Mesothelial cell of epicardium (in vitro differentiated cells): ENCODE results near the gene MAP3K3. TPM values are rescaled to one million over a fixed set of nuclear protein-coding genes. Genes with fewer than 3 reads are reported as not detected.
A peak's percentile ranks its signal among the peaks of the same experiment; 100 is the strongest.

Source experiments
- DNase-seq, 2 experiments: peaks; one replicate each; pipeline ENCODE4 v3.0.0; 2021; ENCODE audit warnings: low spot score in 2 of 2; ENCODE audit not compliant: unreplicated experiment in 2 of 2
- H3K27ac Mint-ChIP-seq: 2 replicates; pipeline ENCODE4 v1.8.0; 2021; ENCODE audit warnings: mixed read lengths
- H3K27me3 Mint-ChIP-seq: 2 replicates; pipeline ENCODE4 v1.8.0; 2021; ENCODE audit warnings: low read depth, mixed read lengths
- H3K36me3 Mint-ChIP-seq: 2 replicates; pipeline ENCODE4 v1.8.0; 2021; ENCODE audit warnings: mixed read lengths
- H3K4me1 Mint-ChIP-seq: 2 replicates; pipeline ENCODE4 v1.8.0; 2021; ENCODE audit warnings: mixed read lengths
- H3K4me3 Mint-ChIP-seq: 2 replicates; pipeline ENCODE4 v1.8.0; 2021; ENCODE audit warnings: mild to moderate bottlenecking, moderate library complexity, mixed read lengths
- H3K9me3 Mint-ChIP-seq: 2 replicates; pipeline ENCODE4 v1.8.0; 2021; ENCODE audit warnings: mixed read lengths
- total RNA-seq: library from RNA; stranded (reverse); gene quantifications from 3 replicates; pipeline ENCODE4 v1.2.1, GENCODE V29; 2021
- TF ChIP-seq, protein P1 (sequence below): fragments of 200-600 bp; sonication (generic); IDR thresholded peaks from one replicate; pipeline ENCODE4 v1.5.0; 2021; ENCODE audit warnings: antibody characterized with exemption; ENCODE audit not compliant: unreplicated experiment

The MAP3K3 gene
- total RNA-seq, 1 donor from 2014 or later, result 24.0 TPM

GRCh38 chr17:63652106-63652505, 29.9 kb downstream of the MAP3K3 start:
- Mint-ChIP-seq H3K27ac (no peak overlapping the region), H3K4me1 (peaks cover 12% of the 10 kb centered on the region), H3K9me3 (no peaks in the 10 kb centered on the region), H3K4me3 (no peak overlapping the region), H3K27me3 (no peaks in the 10 kb centered on the region), H3K36me3 (peaks cover 8% of the 10 kb centered on the region)
- DNase-seq, result no peak
- TF ChIP-seq, protein P1, sequence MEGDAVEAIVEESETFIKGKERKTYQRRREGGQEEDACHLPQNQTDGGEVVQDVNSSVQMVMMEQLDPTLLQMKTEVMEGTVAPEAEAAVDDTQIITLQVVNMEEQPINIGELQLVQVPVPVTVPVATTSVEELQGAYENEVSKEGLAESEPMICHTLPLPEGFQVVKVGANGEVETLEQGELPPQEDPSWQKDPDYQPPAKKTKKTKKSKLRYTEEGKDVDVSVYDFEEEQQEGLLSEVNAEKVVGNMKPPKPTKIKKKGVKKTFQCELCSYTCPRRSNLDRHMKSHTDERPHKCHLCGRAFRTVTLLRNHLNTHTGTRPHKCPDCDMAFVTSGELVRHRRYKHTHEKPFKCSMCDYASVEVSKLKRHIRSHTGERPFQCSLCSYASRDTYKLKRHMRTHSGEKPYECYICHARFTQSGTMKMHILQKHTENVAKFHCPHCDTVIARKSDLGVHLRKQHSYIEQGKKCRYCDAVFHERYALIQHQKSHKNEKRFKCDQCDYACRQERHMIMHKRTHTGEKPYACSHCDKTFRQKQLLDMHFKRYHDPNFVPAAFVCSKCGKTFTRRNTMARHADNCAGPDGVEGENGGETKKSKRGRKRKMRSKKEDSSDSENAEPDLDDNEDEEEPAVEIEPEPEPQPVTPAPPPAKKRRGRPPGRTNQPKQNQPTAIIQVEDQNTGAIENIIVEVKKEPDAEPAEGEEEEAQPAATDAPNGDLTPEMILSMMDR, result no peak

- Mint-ChIP-seq H3K27ac (peak overlapping the region; percentile 56), H3K27me3 (no peaks in the 10 kb centered on the region), H3K36me3 (peaks cover 9% of the 10 kb centered on the region), H3K4me1 (peaks cover 5% of the 10 kb centered on the region), H3K4me3 (no peak overlapping the region), H3K9me3 (no peaks in the 10 kb centered on the region)
- no peak for DNase-seq
- TF ChIP-seq, protein P1, result no peak
Measured at GRCh38 chr17:63653050-63653449, 30.8 kb downstream of the MAP3K3 start.

DNA sequence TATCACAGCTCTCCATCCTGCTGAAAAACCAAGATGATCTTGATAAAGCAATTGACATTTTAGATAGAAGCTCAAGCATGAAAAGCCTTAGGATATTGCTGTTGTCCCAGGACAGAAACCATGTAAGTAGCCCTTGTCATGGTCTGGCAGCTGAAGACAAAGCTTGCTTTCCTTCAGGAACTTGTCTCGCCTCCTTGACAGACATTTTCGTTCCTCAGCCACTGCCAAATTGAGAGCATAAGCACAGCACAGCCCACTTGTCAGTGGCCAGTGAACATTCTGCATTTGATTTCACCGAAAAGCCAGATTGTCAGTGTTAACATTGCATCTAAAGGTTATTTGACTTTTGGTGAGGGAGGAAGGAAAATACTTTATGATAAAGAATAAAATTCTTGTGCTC, 35.6 kb downstream of the MAP3K3 start:
- TF ChIP-seq, protein P1, result no peak
- no peak for DNase-seq
- no peak overlapping the region for H3K4me3 Mint-ChIP-seq
- H3K4me1 Mint-ChIP-seq, result peaks cover 7% of the 10 kb centered on the region
- no peaks in the 10 kb centered on the region for H3K9me3 Mint-ChIP-seq
- no peaks in the 10 kb centered on the region for H3K27me3 Mint-ChIP-seq
- H3K36me3 Mint-ChIP-seq, result peaks cover 19% of the 10 kb centered on the region
- H3K27ac Mint-ChIP-seq, result peak overlapping the region; percentile 31

DNA sequence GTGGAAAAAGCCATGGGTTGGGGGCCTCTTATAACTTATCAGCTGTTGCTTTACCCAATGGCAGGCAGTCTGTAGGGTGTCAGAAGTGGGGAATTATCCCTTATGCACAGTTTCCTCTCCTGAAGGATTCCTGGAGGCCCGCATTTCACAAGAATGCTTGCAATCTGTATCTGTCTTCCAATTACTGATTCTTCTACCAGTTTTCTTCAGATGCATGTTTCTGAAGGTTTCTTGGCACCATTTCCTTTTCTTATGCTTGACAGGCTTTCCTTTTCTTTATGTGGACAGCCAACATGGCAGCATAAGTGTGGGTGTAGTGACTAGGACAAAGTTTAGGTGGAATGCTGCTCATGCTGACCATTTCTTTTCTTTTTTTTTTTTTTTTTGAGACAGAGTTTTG, 36.1 kb downstream of the MAP3K3 start:
- H3K27me3 Mint-ChIP-seq, result no peaks in the 10 kb centered on the region
- no peak for DNase-seq
- H3K4me3 Mint-ChIP-seq, result no peak overlapping the region
- H3K4me1 Mint-ChIP-seq, result peaks cover 6% of the 10 kb centered on the region
- peaks cover 19% of the 10 kb centered on the region for H3K36me3 Mint-ChIP-seq
- H3K9me3 Mint-ChIP-seq, result no peaks in the 10 kb centered on the region
- peak overlapping the region; percentile 69 for H3K27ac Mint-ChIP-seq
- TF ChIP-seq, protein P1, result no peak

DNA sequence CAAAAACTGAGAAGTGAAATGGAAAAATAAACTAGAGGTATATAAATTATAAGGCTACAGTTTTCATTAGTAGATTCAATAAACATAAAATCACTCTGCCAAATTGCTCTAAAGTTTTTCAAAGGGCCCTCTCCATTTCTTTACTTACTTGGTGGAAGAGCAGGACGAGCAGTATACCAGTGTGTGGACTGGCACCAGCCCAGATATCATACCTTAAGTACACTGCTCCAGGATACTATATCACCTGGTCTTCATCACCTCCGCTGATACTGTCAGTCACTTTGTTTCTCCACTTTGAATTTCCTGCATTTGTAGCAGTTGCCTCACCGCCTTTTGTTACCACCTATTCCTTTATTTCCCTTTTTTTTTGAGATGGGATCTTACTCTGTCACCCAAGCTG, 37.6 kb downstream of the MAP3K3 start:
- peaks cover 6% of the 10 kb centered on the region for H3K4me1 Mint-ChIP-seq
- H3K9me3 Mint-ChIP-seq, result no peaks in the 10 kb centered on the region
- no peaks in the 10 kb centered on the region for H3K27me3 Mint-ChIP-seq

More for the DNA sequence above, 37.6 kb downstream of the MAP3K3 start:
- TF ChIP-seq, protein P1, result no peak
- peaks cover 21% of the 10 kb centered on the region for H3K36me3 Mint-ChIP-seq
- DNase-seq, result no peak
- no peak overlapping the region for H3K27ac Mint-ChIP-seq
- no peak overlapping the region for H3K4me3 Mint-ChIP-seq
